Embryonic facial prominence (tissue), 1 donor: ENCODE results near the gene HEXD.
"Not testable (repeated sequence)": the region's sequence is repeated elsewhere in the genome, so short reads cannot be mapped to it uniquely, and the experiment has no call there.

Experiments
- DNase-seq: peaks from one replicate; pipeline ENCODE4 v3.0.0-alpha.2; 2016; ENCODE audit errors: extremely low spot score

The HEXD gene

DNA sequence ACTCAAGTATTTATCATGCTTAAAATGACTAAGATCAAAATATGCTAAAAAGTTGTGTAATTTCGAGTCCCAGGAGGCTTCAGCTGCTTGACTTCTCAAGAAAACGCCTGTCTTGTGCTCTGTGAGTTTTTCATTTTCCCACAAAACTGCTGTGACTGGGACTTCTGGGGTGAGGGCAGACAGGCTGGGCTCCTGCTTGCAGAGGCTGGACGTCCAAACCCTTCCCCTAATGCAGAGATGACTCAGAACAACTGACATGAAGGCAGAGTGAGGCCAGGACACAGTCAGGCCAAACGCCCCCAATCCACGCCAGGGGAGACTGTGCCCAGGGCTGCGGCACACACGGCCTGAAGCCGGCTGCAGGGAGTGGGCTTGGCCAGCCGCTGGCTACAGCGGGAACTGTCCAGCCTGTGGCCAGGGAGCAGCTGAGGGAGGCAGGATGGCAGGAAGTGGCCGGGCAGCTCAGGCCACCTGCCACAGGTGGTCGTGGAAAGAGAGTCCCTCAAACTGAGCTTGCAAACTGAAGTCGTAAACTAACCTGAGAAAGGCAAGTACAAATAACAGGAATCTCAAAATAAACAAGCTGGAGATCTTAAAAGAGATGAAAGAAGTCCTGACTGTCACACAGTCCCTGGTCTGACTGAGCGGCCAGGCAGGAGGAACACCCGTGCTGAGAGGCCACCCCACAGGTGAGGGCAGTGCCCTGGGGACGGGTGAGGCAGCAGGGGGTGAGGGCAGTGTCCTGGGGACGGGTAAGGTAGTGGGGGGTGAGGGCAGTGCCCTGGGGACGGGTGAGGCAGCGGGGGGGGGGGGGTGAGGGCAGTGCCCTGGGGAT lies 21.3 kb upstream of the HEXD start:
- DNase-seq, result no peak

DNA sequence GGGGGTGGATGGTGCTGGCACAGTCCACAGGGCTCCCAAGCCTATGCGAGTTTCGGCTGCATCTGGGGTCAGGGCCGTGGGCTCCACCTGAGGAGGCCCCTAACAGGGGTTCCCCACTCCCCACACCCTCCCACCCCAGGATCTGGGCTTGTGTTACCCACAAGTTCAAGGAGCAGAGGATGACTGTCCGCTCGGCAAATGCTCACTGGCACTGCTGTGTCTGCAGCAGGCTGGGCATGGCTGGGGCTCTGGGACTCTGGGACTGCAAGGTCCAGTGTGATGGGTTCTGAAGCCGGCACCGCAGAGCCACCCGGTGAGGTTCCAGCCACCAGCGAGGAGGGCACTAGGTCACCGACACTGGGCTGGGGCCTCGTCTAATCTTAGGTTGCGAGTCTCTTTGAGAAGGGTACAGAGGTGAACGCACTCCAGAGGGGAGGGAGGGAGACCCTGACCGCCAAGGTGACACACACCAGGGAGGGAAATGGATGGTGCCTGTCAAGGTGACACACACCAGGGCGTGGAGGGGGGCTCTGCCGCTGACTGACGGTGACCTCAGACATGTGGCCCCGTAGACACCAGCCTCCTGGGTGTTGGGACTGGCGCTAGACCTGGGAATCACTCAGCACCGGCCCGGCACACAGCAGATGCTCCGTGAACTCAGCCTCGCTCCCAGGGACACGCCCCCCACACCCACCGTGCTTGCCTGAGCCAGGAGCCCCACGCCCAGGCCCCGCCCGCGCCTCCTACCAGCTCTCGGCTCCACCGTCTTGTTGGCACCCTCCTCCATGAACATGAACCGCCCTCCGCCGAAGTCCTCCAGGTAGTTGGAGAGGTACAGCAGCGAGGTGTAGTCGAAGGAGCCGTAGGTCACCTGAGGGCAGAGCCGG lies 20.5 kb upstream of the HEXD start:
- no peak for DNase-seq

DNA sequence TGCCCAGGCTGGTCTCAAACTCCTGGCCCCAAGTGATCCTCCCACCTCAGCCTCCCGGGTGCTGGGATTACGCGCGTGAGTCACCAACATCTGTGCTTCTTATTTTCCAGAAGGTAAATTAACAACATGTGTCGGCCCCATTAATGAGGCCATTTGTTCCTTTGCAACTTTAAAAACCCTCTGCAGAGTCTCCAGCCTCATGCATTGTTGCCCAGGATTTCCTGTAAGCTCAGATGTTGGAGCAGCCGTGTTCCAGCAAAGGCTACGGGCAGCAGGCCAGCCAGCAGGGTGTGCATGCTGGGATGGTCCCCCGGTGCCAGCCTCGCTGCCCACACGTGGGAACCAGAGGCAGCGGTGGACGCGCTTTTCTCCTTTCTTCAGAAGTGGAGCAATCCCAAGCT lies 19.1 kb upstream of the HEXD start:
- DNase-seq, result peak; percentile 51

DNA sequence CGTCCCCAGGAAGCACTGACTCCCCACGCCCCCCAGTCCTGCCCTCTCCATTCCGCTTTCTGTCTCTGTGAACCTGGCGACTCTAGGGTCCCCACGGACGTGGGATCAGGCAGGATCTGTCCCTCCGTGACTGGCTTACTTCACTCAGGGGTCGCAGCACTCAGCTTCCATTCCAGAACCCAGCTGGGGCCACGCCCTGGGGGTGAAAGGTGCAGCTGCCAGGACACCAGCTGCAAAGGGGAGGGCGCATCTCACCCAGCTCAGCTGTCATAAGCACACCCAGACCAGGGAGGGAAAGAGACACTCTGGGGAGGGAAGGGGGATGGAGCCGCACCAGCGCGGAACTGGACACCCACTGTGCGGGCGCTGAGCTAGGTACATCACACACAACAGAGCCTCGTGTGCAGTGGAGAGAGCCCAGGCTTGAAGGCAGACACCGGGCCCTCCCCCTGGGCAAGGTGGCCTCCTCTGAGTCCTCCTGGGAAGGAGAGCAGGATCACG lies 18.5 kb upstream of the HEXD start:
- no peak for DNase-seq

DNA sequence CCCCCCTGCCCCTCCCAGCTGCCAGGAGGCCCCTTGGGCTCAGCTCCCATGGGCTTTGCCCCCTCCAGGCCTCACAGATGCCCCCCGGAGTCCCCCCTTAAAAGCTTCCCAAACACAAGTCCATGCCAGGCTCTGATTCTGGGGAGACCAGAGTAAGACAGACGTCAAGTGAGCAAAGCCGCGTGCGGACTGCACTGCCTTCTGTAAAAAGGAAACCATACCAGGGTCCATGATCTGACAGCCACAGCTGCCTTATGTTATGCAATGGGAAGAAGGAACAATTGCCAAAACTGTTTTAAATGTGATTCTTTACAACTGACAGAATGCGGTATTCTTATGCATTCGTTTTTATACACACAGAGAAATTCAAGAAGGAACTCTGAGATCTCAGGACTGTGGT lies 17.9 kb upstream of the HEXD start:
- no peak for DNase-seq

DNA sequence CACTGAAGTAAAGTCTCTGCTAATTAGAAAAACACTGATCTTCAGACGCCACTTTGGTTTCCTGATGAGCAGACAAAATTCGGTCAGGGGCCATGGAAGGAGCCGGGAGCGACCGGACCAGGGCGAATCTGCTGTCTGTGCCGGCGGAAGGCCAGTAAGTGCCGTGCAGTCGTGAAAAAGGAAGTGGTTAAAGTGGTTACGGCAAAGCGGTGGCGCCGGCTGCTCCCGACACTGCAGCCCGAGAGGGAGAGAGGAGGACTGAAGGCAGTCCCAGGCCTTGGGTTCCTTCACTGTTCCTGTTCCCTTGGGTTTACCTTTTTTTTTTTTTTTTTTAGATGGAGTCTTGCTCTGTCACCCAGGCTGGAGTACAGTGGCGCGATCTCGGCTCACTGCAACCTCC lies 17.3 kb upstream of the HEXD start:
- no peak for DNase-seq

DNA sequence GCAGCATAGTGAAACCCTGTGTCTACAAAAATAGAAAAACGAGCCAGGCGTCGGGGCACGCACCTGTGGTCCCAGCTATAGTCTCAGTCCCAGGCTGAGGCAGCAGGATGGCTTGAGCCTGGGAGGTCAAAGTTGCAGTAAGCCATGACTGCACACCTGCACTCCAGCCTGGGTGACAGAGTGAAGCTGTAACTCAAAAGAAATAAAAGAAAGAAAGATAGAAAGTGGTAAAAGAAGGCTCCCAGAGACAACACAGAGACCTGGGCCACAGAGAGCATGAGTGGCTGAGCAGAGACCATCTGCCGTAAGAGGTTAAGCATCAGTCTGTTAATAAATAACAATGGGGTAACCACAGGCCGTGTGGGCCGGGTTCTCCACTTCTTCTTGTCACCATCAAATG lies 15.3 kb upstream of the HEXD start:
- DNase-seq, result no peak

DNA sequence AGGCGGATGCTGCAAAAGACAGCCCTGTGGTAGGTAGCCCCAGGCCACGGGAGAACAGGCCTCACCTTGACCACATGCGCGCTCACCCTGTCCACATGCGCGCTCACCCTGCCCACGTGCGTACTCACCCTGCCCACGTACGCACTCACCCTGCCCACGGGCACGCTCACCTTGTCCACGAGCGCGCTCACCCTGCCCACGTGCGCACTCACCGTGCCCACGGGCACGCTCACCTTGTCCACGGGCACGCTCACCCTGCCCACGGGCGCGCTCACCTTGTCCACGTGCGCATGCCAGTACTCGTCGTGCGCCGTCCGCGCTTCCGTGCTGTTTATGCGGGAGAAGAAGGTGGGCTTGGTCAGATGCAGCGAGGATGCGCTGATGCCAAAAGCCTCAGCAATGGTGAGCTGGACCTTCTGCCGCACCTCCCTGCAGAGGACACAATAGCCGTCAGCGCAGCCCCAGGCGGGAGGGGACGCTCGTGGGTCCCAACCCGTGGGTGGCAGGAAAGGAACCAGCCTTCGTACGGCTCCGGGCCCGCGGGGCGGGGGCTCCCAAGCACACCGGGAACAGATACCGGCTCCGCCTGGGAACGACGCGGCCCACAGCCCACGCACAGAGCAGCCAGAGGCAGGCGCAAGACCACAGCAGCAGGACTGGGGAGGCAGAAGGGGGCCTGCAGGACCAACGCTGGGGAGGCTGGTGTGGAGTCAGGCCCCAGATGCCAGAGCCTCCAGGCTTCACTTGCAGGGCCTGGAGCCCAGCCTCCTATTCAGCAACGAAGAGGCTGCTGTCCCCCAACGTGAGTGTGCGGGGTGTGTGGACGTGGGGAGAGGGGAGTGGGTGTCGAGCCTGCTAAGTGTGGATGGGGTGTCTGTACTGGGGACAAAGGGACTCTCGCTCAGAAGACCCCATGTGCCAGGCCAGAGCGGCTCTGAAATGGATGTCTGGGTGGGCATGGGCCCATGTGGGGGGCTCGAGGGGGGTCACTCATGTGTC lies 14.2 kb upstream of the HEXD start:
- DNase-seq, result no peak

DNA sequence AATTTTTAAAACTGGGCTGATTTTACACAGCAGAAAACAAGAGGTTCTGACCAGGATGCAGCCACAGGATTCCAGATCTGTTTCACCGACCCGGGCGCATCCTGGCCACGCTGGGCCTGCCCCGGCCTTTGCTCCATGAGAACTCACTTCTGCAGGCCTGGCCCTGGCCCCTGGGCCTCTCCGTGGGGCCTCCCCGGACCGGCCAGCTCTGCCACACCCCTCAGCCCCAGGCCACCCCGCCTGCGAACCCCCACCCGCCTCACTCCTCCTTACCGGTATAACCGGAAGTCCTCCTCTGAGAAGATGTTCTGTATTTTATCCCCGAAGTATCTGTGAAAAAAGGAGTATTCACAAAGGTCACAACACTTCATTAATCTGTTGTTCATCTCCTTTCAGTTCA lies 13.1 kb upstream of the HEXD start:
- no peak for DNase-seq

DNA sequence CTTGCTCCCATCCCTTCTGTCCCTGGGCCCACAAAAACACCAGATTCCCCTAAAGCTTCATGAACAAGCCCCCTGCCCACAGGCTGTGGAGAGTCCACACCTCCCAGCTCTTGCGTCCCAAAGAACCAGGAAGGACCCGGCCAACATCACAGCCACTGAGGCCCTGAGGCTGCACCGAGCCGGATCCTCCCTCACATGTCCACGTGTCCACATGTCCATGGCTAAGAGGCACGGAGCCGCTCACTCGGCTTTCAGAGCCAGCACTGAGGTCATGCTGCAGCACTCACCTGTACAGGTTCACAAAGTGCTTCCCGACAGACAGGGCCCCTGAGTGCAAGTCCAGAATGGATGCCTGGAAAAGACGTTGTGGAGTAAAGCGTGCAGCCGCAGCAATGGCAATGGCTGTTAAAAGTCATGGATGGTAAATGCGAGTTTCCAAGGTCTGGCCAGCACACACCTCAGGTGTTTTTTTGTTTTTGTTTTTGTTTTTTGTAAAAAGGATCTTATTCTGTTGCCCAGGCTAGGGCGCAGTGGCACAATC lies 11.9 kb upstream of the HEXD start:
- DNase-seq, result no peak

DNA sequence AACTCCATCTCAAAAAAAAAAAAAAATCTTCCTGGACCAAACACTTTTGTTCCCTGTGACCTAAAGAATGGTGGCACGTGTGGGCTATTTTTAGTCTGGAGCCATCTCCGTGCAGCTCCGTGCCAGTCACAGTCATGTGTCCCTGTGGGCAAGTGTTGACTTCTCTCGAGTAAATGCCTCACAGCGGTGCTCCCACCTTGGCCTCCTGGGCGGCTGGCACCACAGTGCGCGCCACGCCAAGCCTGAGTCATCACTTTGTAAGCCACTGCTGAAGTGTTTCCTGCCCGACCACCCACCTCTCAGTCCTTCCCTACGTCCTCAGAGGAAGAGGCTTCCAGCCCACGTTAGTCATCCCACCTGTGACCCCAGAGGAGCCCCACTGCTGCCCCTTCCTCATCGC lies 10.9 kb upstream of the HEXD start:
- DNase-seq, result no peak

DNA sequence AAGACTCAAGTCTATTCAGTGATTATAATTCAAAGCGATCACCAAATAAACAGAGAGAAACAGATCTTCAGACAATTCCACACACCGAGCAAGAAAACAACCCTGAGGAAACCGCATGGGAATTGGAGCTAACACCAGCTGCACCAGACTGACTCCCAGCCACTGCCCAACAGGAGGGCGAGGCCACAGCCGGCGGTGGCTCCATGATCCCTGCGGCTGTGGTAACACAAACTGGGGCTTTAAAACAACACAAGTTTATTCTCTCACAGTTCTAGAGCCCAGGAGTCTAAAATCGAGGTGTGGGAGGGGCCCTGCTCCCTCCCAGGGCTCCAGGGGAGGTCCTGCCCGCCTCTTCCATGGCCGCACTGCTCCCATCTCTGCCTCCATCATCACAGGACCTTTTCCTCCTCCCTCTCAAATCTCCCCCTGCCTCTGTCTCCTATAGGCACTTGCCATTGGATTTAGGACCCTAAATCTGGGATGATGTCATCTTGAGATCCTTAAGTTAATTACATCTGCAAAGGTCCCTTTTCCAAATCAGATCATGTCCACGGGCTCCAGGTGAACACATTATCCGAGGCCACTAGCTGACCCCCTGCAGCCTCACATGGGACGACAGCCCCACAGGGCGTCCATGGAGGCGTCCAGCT lies 9.7 kb upstream of the HEXD start:
- no peak for DNase-seq

DNA sequence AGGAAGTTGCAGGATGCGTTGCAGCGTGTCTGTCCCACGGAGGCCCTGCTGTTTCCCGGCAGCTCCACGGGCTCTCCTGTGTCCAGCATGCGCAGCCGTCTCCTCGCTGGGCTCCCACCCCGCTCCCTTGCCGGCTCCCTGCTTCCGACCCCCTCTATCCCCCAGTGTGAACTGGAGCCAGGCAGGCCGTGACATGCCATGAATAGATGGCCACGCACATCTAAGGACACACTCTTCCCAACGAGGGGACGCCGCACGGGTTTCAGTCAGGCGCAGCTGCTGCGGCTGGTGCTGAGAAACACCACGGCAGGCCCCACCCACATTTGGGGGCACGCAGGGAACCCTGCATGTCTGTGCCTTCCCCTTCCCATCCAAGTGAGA lies 9.2 kb upstream of the HEXD start:
- no peak for DNase-seq

DNA sequence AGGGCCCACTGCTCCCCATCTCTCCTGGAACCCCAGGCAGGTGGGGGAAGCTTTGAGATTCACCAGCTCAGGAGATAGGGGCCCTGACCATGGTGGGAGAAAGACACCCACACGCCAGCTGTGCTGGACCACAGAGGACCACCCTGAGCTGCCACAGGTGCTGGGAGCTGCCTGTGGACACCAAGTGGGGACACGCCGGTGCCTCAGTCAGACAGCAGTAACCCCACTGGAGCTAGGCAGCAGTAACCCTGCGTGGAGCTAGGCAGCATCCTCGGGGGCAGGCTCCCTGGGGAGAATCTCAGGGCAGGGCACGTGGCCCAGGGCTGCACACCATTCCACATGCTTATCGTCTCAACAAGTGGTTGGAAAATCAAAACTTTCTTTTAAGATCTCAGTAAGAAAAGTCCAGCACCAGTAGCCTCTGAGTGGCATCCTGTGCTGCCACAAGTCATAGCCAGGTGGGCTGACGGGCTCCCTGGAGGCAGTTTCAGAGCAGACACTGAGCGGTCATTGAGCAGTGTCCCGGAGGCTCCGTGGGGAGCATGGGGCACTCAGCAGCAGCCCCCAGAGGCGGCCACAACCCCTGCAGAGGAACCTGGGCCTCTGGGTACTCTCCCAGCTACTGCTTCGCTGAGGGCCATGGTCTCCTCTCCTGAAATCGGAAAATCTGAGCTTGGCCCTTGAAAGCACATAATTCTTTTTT lies 8.0 kb upstream of the HEXD start:
- no peak for DNase-seq

DNA sequence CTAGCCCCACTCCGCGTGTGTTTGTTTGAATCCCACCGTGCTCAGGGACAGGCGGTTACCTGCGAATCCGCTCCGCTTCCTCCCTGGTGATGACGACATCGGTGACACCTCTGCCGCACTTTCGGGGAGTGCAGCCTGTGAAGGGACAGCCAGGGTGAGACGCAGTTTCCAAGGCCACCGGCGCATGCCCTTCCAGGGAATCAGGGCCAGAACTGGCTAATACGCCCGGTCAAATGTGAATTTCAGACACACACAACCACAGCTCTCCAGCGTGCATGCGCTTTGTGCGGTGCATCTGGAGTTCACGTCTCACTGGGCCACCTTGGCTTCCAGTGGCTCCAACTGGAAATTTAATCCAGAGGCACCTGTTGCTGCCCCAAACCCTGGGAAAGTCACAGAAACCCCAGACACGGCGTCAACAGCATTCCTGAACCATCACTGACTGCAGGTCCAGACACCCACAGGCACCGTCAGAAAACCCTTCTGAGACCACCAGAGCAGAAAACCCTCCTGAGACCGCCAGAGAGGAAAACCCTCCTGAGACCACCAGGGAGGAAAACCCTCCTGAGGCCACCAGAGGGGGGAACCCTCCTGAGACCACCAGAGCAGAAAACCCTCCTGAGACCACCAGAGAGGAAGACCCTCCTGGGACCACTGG lies 6.6 kb upstream of the HEXD start:
- no peak for DNase-seq

DNA sequence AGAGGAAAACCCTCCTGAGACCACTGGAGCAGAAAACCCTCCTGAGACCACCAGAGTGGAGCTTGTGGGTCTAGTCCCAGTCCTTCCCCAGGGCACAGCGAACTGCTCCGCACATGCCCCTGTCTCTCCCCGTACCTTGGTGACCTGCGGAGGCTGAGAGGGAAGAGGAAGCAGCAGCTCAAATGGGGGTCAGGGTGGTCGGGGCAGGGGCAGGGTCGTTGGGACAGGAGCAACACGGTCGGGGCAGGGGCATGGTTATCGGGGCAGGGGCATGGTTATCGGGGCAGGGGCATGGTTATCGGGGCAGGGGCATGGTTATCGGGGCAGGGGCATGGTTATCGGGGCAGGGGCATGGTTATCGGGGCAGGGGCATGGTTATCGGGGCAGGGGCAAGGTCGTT lies 6.1 kb upstream of the HEXD start:
- DNase-seq, result not testable (repeated sequence)

DNA sequence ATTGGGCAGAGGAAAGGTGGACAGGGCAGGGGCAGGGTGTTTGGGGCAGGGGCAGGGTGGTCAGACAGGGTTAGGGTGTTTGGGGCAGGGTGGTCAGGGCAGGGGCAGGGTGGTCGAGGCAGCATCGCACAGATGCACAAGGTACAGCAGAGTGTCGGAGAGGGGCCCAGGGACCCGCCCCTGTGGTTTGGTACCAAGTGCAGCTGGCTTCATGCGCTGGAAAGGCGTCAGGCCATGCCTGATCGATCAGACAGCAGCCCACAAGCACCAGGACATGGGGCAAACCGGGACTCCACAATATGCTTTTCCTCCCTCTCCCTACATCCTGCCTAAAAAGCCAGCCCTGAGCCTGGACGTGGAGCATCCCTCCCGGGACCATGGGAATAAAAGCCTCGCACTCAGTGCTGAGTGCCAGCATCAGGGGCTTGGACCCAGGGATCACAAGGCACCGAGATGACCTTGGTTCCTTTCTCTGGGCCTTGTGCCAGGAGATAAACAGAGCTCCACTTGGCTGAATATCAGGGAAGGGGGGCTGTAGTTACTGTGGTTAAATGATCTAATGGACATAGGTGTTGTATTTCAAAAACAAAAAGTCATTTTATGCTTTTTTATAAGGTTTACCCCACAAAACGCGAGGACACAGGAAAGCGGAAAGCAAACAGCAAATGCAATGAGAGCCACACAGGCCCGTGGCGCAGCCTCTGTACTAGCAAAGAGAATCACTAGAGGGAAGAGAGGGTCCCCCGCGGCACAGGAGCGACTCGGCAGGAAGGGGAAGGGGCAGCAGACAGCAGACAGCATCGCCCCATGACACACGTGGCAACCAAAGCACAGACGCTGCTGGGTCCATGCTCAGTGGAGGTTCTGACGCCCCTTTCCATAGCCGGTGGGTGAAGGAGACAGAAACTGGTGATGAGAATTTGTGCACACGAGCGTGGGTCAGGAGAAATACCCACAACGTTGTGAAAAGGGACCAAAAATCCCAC lies 5.3 kb upstream of the HEXD start:
- no peak for DNase-seq

DNA sequence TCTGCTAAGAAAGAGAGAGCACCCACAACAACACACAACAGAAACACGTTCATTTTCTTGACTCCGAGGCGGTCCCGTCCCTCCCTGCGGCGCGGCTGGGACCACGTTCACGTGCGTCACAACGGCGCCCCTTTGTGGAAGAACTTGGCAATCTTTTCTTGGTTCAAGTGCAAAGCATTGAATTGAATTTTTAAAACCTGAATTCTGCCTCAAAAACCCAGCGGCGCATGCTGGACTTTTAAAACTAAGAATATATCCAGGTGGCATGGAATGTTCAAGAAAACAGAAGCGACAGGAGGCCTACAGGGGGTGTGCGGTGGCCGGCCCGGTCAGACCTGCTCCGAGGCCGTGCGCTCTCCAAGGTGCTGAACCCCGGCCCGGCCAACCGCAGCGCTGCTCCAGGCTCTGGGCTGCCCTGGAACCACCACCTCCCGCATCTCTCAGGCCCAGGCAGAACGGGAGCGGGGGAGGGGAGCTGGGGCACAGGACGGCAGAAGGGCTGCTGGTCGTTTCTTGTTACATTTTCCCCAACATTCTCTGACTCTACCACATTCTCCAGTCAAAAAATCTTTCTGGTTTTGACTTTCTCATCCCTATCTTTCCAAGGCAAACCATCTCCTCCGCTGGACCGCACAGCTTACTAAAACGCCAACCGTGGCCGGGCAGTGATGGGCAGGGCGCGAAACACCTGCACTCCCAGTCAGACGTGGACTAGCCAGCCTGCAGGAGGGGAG lies 3.4 kb upstream of the HEXD start:
- peak; percentile 29 for DNase-seq
